GM21717 (cell line): ENCODE results near the gene POU3F3.

ENCODE experiments used
- ATAC-seq: cut with Tn5 transposase; IDR thresholded peaks from one replicate; pipeline ENCODE4 v1.9.1; 2021; ENCODE audit warnings: mild to moderate bottlenecking, moderate library complexity; ENCODE audit not compliant: unreplicated experiment

POU3F3 gene

GRCh38 chr2:104901037-104901881 lies 47.3 kb downstream of the POU3F3 start:
- no peak for ATAC-seq

GRCh38 chr2:104902317-104902716 lies 48.4 kb downstream of the POU3F3 start:
- ATAC-seq, result no peak
